COR-L47 (cell line): ENCODE data around the gene ZNF57.
"Not testable (repeated sequence)": the region's sequence is repeated elsewhere in the genome, so short reads cannot be mapped to it uniquely, and the experiment has no call there.

ENCODE experiments used
- DNase-seq: peaks from one replicate; lab custom pipeline; 2025; lab: John Stamatoyannopoulos, UW

ZNF57 gene

GRCh38 chr19:2900296-2901252 is at the start of gene ZNF57:
TSS of gene ZNF57 (plus strand) at chr19:2900928. CDS start at chr19:2901046, 118 bp downstream.
- peak; percentile 100 for DNase-seq

GRCh38 chr19:2852598-2852997 is 48.1 kb upstream of the ZNF57 start:
- DNase-seq = no peak

- no peak for DNase-seq
Measured at GRCh38 chr19:2853015-2853606, 47.6 kb upstream of the ZNF57 start.

- DNase-seq = no peak
Measured at GRCh38 chr19:2854849-2855248, 45.9 kb upstream of the ZNF57 start.

GRCh38 chr19:2856457-2857050 is 44.2 kb upstream of the ZNF57 start:
- DNase-seq = no peak

- no peak for DNase-seq
Measured at GRCh38 chr19:2858864-2859263, 41.9 kb upstream of the ZNF57 start.

GRCh38 chr19:2863816-2864215 is 36.9 kb upstream of the ZNF57 start:
- DNase-seq = no peak

GRCh38 chr19:2865334-2866100 is 35.2 kb upstream of the ZNF57 start:
- no peak for DNase-seq

GRCh38 chr19:2866495-2867024 is 34.2 kb upstream of the ZNF57 start:
- no peak for DNase-seq

GRCh38 chr19:2867025-2867991 is 33.4 kb upstream of the ZNF57 start, which contains the start of gene ZNF556:
TSS of gene ZNF556 (plus strand) at chr19:2867335. CDS start at chr19:2867422, 87 bp downstream.
- peak; percentile 29 for DNase-seq

- no peak for DNase-seq
Measured at GRCh38 chr19:2869618-2870017, 31.1 kb upstream of the ZNF57 start.

GRCh38 chr19:2872175-2872574 is 28.6 kb upstream of the ZNF57 start:
- not testable (repeated sequence) for DNase-seq

- DNase-seq = no peak
Measured at GRCh38 chr19:2877398-2878331, 23.1 kb upstream of the ZNF57 start.

- no peak for DNase-seq
Measured at GRCh38 chr19:2883686-2884439, 16.9 kb upstream of the ZNF57 start.

GRCh38 chr19:2885736-2886135 is 15.0 kb upstream of the ZNF57 start:
- no peak for DNase-seq

- peak; percentile 59 for DNase-seq
Measured at GRCh38 chr19:2887391-2887914, 13.3 kb upstream of the ZNF57 start.

- DNase-seq = no peak
Measured at GRCh38 chr19:2888731-2889224, 11.9 kb upstream of the ZNF57 start.

- not testable (repeated sequence) for DNase-seq
Measured at GRCh38 chr19:2890531-2890930, 10.2 kb upstream of the ZNF57 start.
